Left ventricle myocardium superior (tissue), 1 donor: Measurements from ENCODE around the gene MSH3. TPM values are rescaled to one million over a fixed set of nuclear protein-coding genes. Genes with fewer than 3 reads are reported as not detected.
A peak's percentile ranks its signal among the peaks of the same experiment; 100 is the strongest.
"Not testable (repeated sequence)": the region's sequence is repeated elsewhere in the genome, so short reads cannot be mapped to it uniquely, and the experiment has no call there.

Experiments
- ATAC-seq: fragments of 200-7000 bp; cut with Tn5 transposase; one replicate; pipeline ENCODE4 v1.9.1; 2020; ENCODE audit warnings: mild to moderate bottlenecking, moderate library complexity
- DNase-seq: peaks from one replicate; pipeline ENCODE4 v3.0.0-alpha.2; 2020
- intact Hi-C: fragments of 100-400 bp; cut with micrococcal nuclease; formaldehyde crosslinking; loops from one replicate; pipeline ENCODE4 v1.11.0; 2022
- total RNA-seq: library from RNA; stranded (reverse); fragmentation: NEBNext Ultra II Directional; extraction: Animal tissue kit (Norgen Biotek cat#: 25700); gene quantifications from one replicate; pipeline ENCODE4 v1.2.1, GENCODE V29; 2021
- donor health status: DM: no; HTN: yes; CAD: no; lungs with severe emphysema.

MSH3 gene
- total RNA-seq, 1 donor from 2014 or later = 11.9 TPM

DNA sequence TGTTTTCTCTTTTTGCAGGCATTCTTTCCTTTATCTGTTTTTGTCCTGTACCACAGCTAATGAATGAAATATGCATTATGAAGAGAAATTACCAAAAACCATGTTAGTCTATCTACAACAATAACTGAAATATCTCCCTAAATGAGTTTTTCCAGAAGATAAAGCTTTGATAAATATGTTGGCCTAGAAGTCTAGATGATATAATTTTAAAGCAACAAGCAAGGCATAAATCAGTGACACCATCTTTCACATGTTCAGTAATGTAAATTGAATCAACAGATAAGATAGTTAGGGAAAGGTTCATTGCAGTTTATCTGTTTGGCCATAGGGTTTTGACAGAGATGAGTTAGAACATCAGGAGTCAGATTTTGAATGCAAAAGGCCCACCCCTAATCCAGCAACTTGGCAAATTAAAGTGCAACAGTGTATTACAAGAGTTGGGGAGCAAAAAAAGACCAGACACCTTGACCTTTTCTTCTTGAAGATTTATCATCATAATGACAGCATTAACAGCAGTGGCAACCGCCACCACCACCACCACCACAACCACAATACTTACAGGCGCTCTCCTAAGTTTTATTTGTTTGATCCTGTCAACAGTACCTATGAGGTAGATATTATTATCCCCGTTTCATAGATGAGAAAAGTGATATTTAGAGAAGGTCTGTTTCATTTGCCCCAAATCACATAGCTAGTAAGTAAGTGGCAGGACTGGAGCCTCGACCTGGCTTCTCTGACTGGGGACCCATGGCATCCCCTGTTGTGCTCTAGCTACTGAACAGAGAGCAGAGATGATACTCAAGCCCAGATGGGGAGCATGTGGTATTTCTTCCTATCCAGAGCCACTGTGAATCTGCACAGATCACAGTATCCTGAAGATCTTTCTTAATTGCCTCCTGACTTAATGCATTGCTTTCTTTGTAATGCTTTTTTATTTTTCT lies 123.2 kb downstream of the MSH3 start:
- intact Hi-C loops = no loop called here
- no peak for DNase-seq
- no peak for ATAC-seq

DNA sequence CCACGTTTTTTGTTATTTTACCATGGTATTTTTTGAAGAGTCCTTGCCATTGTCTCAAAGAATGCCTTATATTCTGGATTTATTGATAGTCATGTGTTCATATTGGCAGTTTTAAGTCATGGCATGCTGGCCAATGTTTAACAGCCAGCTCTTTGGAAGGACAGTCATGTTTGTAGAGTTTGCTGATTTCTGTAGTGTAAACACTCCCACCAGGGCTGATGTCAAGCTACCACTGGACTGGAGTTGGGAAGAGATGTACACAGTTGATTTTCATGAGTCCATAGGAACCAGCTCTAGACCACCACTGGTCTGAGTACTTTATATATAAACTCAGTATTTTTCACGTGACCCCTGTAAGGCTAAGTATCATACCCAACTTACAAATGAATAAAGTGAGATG lies 125.6 kb downstream of the MSH3 start:
- DNase-seq (no peak), ATAC-seq (no peak)
- intact Hi-C loops = no loop called here

DNA sequence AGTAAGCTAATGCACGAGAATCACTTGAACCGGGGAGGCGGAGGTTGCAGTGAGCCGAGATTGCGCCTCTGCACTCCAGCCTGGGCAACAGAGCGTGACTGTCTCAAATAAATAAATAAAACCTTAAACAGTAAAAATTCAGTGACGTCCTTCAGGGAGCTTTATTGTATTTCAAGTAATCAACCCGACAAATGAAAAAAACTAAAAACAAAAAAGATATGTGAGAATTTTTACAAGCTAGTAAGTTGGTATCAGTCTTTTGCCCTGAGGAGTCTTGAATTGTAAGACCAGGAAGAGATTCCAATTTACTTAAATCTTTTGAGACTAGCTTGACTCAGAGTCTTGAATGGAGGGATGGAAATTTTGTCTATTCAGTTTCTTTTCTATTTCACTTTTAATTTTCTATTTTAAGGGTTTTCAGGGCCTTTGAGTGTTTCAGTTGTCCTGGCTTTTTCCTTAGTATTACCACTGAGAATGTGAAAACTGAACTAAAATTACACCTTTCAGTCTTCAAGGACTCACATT lies 126.4 kb downstream of the MSH3 start:
- intact Hi-C loops = no loop called here
- DNase-seq (no peak), ATAC-seq (no peak)

DNA sequence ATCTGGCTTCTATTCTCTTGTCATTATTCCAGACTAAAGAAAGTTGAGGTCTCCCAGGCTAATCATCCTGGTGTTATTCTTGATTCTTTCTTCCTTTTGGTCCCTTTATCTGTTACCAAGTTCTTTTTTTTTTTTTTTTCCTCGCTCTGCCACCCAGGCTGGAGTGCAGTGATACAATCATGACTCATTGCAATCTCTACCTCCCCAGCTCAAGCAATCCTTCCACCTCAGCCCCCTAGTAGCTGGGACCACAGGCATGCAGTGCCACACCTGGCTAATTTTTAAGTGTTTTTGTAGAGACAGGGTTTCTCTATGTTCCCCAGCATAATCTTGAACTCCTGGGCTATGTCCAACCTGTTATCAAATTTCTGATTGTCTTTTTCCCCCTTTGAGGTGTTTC lies 126.9 kb downstream of the MSH3 start:
- DNase-seq = no peak
- no peak for ATAC-seq
- intact Hi-C loops = no loop called here

DNA sequence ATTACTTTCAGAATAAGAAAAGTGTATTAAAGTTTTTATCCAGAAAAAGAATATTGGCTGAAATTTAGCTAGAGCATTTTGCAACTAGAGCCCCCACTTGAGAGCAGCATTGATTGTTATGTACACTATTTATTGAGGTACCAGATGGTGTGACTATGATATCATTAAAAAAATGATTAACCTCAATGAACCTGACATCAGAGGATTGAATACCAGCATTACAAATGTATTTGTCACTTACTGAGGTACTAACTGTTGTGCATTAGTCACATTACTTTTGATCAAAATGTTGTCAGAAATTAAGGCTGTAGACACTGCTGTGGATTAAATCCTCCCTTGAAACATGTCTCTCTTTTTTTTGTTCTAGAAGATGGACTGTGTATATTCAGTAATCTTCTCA lies 128.2 kb downstream of the MSH3 start:
- DNase-seq = no peak
- intact Hi-C loops = no loop called here
- no peak for ATAC-seq

DNA sequence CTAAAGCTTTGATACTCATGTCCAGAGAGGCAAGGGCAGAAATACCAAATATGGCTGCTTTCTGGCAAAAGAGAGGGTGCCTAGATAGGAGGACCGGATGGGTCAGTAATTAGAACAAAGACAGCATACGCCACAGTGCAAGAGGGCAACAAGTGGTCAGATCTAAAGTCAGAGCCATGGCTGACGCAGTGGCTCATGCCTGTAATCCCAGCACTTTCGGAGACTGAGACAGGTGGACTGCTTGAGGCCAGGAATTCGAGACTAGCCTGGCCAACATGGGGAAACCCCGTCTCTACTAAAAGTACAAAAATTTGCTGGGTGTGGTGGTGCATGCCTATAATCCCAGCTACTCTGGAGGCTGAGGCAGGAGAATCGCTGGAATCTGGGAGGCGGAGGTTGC lies 129.3 kb downstream of the MSH3 start:
- ATAC-seq, intact Hi-C loops, DNase-seq: not testable (repeated sequence)

DNA sequence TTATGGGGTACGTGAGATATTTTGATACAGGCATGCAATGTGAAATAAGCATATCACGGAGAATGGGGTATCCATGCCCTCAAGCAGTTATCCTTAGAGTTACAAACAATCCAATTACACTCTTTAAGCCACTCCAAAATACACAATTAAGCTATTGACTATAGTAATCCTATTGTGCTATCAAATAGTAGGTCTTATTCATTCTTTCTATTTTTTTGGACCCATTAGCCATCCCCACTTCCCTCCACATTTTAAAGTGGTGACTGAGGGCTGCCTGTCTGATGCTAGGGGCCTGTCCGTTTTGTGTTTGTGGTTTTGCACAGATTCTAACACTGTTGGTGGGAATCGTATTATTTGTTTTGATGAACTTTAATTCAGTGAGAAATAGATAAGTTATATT lies 130.0 kb downstream of the MSH3 start:
- intact Hi-C loops = no loop called here
- ATAC-seq (no peak), DNase-seq (no peak)

DNA sequence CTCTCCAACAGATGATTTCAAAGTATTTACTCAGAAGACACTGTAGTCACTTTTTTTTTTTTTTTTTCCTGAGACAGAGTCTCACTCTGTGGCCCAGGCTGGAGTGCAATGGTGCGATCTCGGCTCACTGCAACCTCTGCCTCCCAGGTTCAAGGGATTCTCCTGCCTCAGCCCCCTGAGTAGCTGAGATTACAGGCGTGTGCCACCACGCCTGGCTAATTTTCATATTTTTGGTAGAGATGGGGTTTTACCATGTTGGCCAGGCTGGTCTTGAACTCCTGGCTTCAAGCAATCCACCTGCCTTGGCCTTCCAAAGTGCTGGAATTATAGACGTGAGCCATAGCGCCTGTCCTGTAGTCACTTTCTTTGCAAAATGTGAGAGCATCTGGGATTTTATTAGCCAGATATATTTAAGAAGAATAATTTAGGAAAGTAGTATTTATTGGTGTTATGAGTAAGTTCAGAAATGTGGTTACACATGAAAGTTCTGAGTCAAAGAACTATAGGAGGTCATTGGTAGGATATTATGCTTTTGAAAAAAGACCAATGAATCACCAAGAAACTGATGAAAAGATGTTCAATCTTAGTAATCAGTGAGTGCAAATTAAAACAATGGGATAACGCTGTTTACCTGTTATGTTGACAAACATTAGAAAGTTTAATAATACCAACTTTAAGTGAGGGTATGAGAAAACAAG lies 135.0 kb downstream of the MSH3 start:
- intact Hi-C loops, DNase-seq, ATAC-seq: not testable (repeated sequence)

DNA sequence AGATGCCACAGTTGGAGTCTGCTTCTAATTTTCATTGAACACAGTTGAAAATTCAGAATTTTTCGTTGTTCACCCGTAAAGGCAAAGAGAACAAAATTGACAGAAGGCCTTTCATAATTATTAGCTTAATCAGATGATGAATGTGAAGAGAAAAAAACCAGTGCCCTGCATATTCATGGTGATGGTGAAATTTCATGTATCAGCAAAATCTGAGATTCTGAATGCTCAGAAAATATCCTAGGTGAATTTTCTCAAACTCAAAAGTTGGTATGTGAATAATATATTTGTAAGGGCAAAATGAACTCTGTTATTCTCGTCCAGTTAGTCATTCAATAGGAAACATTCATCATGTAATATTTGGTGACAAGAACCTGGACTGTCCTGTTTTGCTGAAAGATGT lies 136.2 kb downstream of the MSH3 start:
- no peak for ATAC-seq

DNA sequence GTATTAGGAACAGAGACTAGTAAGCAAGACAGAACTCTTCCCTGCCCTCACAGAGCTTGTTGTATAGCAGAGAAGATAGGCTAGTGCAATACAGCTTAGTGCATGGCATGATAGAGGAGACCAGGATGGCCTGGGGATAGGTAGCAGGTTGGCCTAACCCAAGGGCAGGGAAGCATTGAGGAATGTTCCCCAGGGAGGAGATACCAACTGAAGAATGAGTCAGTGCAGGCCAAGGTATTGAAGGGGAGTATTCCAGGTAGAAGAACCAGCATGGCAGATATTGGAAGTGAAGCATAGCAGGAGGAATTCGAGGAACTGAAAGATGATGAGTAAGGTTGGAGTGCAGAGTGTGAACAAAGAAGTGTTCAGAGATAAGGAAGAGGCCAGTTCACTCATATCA lies 138.9 kb downstream of the MSH3 start:
- intact Hi-C loops = no loop called here
- ATAC-seq (no peak), DNase-seq (no peak)

More for the DNA sequence above, 136.2 kb downstream of the MSH3 start:
- intact Hi-C loops = no loop called here
- no peak for DNase-seq

DNA sequence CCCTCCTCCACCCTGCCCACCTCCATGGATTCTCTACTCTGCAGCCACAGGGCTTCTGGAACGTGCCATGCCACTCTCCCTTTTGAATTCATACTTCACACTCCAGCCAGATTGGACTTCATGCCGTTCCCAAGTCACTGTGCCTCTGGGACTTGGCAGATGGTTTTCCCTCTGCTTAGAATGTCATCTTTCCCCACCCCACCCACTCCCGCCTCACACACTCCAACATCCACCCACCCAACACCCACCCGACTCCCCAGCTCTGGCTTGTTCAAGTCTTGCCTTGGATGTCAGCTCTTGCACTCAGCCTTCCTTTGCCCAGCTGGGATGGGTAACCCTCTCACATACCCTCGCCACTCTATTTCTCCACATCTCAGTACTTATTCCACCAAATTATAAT lies 142.4 kb downstream of the MSH3 start:
- no peak for DNase-seq
- no peak for ATAC-seq
- intact Hi-C loops = no loop called here

DNA sequence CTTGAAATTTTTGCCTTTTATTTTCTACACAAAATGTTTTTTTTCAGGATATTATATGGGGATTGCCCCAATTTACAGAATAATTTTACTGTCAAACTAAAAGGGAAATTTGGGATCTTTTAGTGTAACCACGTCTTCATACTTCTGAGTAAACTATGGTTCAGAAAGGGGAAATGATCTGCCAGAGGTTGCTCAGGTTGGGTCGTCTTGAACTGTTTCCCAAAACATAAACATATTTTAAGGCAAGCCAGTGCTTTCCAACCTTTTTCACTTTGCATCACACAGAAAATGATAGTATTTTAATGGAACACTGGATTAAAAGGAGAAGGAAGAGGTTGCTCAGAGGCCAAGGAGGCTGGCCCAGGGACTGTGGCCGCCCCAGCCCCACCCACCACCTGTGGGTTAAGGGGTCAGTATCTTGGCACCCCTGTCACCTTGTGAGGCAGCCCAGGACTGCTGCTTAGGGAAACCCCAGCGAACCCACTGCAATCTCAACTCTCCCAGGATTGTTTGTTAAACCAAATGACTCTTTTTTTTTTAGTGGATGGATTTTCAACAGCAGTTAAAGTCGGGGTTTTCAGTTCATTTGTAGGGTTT lies 143.1 kb downstream of the MSH3 start:
- DNase-seq (no peak), ATAC-seq (no peak)
- intact Hi-C loops = no loop called here

DNA sequence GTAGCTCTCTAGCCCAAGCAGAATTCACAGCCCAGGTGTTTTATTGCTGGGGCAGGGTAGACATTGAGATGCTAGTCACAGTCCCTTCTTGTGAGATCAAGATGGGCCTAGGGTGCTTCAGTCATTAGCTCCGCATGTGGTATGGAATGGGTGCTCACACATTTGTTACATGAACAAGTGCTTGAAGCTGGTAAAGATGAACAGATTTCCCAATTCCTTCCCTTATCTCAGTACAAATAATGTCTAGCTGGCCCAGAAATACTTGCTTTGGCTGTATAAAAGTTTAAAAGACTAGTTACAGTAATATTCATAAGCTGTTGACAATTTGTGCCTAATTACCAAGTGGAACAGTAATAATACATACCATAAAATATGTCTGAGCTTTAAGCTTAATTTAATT lies 143.7 kb downstream of the MSH3 start:
- DNase-seq (no peak), ATAC-seq (no peak)
- intact Hi-C loops = no loop called here

DNA sequence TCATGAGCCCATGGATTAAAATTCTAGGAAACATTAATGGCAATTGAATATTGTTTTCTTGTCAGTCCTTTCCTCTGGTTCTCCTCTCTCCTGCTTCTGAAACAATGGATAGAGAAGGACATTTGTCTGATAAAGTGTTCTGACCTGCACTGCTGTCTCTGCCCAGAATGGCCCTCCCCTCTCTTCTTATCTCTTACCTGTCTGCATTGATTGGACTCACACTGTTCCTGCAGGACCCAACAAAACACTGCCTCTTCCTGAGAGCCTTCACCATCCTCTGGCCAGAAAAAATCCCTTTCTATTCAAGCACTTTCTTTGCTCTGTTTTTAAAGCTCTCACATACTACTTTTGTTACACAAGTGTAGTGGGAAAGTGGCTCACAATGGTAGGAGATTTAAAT lies 144.2 kb downstream of the MSH3 start:
- intact Hi-C loops = no loop called here
- DNase-seq = no peak
- ATAC-seq = peak; percentile 68

DNA sequence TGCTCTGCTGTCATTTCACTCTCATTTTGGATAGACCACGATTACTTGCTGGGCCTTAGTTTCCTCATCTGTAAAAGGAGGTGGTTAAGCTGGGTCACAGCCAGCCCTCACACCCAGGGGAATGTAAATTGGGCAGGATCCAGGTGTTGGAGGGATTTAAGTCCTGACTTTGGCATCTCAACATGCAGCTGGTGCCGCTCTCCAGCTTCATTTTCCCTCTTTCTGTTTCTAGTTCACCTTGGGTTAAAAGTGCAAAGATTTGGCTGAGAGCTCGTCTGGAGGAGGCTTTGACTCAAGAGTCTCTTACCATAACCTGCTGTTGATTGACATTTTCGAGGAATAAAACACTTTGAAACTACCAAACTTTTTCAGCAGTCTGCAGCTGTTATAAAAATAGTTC lies 144.6 kb downstream of the MSH3 start:
- intact Hi-C loops = no loop called here

DNA sequence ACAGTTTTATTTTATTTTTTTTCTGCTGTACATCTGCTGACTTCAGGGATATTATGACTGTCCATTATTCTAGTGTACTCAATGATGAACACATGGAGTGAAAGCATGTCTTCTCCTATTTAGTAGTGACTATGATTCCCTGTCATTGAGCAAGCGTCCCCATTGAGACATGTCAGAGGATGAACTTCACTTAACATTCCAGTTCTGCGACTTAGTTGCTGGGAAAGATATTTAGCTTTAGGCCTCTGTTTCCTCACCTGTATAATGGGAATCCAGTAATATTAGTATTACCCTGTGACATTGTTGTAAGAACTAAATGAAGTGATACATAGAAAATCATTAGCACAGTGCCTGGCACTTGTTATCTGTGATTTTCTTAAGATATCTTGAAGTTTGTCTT lies 145.1 kb downstream of the MSH3 start:
- ATAC-seq (no peak), DNase-seq (no peak)
- intact Hi-C loops = no loop called here

More for the DNA sequence above, 144.6 kb downstream of the MSH3 start:
- DNase-seq = peak; percentile 31
- ATAC-seq = peak; percentile 43

DNA sequence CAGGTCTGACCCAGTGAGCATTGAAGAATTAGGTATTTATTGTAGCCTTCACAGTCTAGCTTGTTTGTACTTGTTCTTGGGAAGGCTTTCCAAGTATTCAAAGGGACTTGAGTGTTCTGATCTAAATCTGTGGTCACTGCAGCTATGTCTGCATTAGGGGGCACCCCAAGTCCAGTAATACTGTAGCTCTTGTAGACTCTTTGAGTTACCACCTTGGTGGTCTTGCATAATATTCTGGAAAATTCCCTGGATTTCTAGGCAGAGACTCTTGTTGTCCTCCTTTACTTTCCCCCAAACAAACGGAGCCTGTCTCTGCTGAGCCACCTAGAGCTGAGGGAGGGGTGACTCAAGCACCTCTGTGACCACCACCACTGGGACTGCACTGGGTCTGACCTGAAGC lies 149.9 kb downstream of the MSH3 start:
- no peak for ATAC-seq
- intact Hi-C loops = no loop called here
- no peak for DNase-seq

DNA sequence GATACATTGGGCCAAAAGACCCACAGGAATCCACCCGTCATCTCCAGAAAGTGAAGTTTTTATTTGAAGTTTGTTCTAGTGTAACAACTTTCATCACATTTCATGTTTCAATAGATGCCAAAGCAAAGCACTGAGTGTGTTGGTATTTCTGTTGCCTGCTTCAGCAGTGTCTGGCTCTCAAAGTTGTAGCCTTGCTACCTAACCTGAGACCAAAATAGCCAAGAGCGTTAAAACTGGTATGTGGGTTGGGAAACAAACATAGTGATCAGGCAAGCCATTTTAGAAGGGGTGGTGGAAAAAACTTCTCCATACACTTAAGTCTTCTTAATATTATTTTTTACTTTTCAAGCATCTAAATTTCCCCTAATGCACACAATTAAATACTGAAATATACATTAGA lies 150.6 kb downstream of the MSH3 start:
- no peak for DNase-seq
- intact Hi-C loops = no loop called here
- ATAC-seq = peak; percentile 72

DNA sequence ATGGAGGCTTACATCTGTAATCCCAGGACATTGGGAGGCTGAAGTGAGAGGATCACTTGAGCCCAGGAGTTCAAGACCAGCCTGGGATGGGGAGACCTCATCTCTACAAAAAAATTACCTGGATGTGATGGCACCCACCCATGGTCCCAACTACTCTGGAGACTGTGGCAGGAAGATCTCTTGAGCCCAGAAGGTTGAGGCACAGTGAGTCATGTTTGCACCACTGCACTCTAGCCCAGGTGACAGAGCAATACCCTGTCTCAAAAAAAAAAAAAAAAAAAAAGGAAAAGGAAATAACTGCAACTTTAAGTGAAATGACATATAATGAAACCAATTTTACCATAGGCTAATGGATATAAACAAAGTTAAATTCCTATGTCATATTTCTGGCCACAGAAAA lies 152.5 kb downstream of the MSH3 start:
- ATAC-seq (no peak), DNase-seq (no peak)
- intact Hi-C loops = no loop called here

DNA sequence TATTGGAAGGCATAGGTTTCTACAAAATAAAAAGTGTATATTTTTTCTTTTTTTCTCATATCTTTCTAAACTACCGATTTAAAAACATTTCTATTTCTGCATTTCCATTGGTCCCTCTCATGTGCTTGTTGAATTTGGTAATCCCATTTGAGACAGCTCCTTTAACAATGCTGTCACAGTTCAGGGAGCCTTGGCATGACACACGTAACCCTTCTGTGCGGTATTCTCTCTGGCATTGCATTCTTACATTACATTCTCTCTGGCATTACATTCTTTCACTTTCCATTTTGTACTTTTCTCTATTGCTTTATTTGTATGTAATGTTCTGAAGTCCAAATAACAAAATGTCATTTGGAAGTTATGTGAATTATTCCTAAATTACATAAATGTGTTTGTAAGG lies 155.0 kb downstream of the MSH3 start:
- intact Hi-C loops = no loop called here
- DNase-seq (no peak), ATAC-seq (no peak)
